IMR-90 (cell line): ENCODE data around the gene TRIM42. TPM values are rescaled to one million over a fixed set of nuclear protein-coding genes. Genes with fewer than 3 reads are reported as not detected.

Source experiments
- ATAC-seq: fragments of 200-7000 bp; cut with Tn5 transposase; 2 replicates; pipeline ENCODE4 v1.9.1; 2020; ENCODE audit warnings: low read depth, mild to moderate bottlenecking, moderate library complexity
- BruUV-seq: library from RNA; stranded (reverse); fragments of 400-500 nt; replicated peaks from 2 replicates; lab custom pipeline; 2021; lab: Mats Ljungman, UMichigan
- CTCF ChIA-PET: fragments of 300-600 bp; formaldehyde crosslinking; extraction: SDS; loops from one replicate; lab custom pipeline; 2021; ENCODE audit warnings: antibody characterized with exemption; lab: Yijun Ruan, JAX
- POLR2A ChIA-PET: fragments of 300-600 bp; sonication (Branson Sonifier 250); formaldehyde crosslinking; loops from one replicate; lab custom pipeline; 2022; ENCODE audit warnings: antibody characterized with exemption; ENCODE audit not compliant: unreplicated experiment; lab: Charles Lee
- DNase-seq: peaks from one replicate; pipeline ENCODE4 v3.0.0; 2013
- H2AFZ ChIP-seq: replicated peaks from 2 replicates; pipeline ENCODE3; 2013; ENCODE audit warnings: low read length, mild to moderate bottlenecking; ENCODE audit not compliant: poor library complexity
- H2AK5ac ChIP-seq: 2 replicates; pipeline ENCODE4 v1.6.1; 2013; ENCODE audit warnings: low read depth, low read length, inconsistent platforms
- H2AK9ac ChIP-seq: replicated peaks from 2 replicates; pipeline ENCODE3; 2013; ENCODE audit warnings: mild to moderate bottlenecking, low read depth, low read length, moderate library complexity; ENCODE audit not compliant: poor library complexity
- H2BK120ac ChIP-seq: 2 replicates; pipeline ENCODE4 v1.6.1; 2013; ENCODE audit warnings: low read depth, low read length, inconsistent platforms
- H2BK15ac ChIP-seq: 3 replicates; pipeline ENCODE4 v1.6.1; 2013; ENCODE audit warnings: low read depth, low read length, inconsistent platforms
- H2BK20ac ChIP-seq: 2 replicates; pipeline ENCODE4 v1.6.1; 2013; ENCODE audit warnings: low read depth, mild to moderate bottlenecking, inconsistent platforms, low read length, moderate library complexity
- H2BK5ac ChIP-seq: 2 replicates; pipeline ENCODE4 v1.6.1; 2013; ENCODE audit warnings: mild to moderate bottlenecking, low read depth, low read length, inconsistent platforms; ENCODE audit not compliant: poor library complexity, severe bottlenecking
- H3K14ac ChIP-seq: replicated peaks from 2 replicates; pipeline ENCODE4 v1.6.1; 2013; ENCODE audit warnings: low read depth, low read length, inconsistent platforms
- H3K18ac ChIP-seq: 2 replicates; pipeline ENCODE4 v1.6.1; 2013; ENCODE audit warnings: low read depth, low read length, control low read depth
- H3K23ac ChIP-seq: 2 replicates; pipeline ENCODE4 v1.6.1; 2013; ENCODE audit warnings: low read depth, low read length, inconsistent platforms
- H3K27ac ChIP-seq: 2 replicates; pipeline ENCODE4 v1.5.1; 2013; ENCODE audit warnings: mild to moderate bottlenecking, control low read depth, low read length; ENCODE audit not compliant: insufficient read depth
- H3K27me3 ChIP-seq: 2 replicates; pipeline ENCODE4 v1.6.1; 2013; ENCODE audit warnings: low read length; ENCODE audit not compliant: control insufficient read depth, insufficient read depth
- H3K36me3 ChIP-seq: 2 replicates; pipeline ENCODE4 v1.6.1; 2013; ENCODE audit warnings: low read length, mixed read lengths; ENCODE audit not compliant: control insufficient read depth, insufficient read depth
- H3K4ac ChIP-seq: 2 replicates; pipeline ENCODE4 v1.6.1; 2013; ENCODE audit warnings: low read depth, low read length, inconsistent platforms
- H3K4me1 ChIP-seq: 2 replicates; pipeline ENCODE4 v1.6.1; 2013; ENCODE audit warnings: low read length, mixed read lengths; ENCODE audit not compliant: control insufficient read depth, insufficient read depth
- H3K4me2 ChIP-seq: 2 replicates; pipeline ENCODE4 v1.6.1; 2013; ENCODE audit warnings: low read depth, mild to moderate bottlenecking, control low read depth, low read length, moderate library complexity
- H3K4me3 ChIP-seq: 2 replicates; pipeline ENCODE4 v1.5.1; 2013; ENCODE audit warnings: low read depth, mild to moderate bottlenecking, control low read depth, low read length, moderate library complexity; ENCODE audit not compliant: insufficient read depth
- H3K56ac ChIP-seq: 2 replicates; pipeline ENCODE4 v1.6.1; 2013; ENCODE audit warnings: low read length, inconsistent platforms; ENCODE audit not compliant: insufficient read depth; ENCODE audit errors: extremely low read depth
- H3K79me1 ChIP-seq, 2 experiments: 2 replicates each; pipeline ENCODE4 v1.6.1; 2013; ENCODE audit warnings: low read length in 2 of 2, inconsistent platforms in 1 of 2, low read depth in 1 of 2
- H3K9ac ChIP-seq: 2 replicates; pipeline ENCODE4 v1.6.1; 2013; ENCODE audit warnings: low read depth, low read length, control low read depth
- H3K9me1 ChIP-seq: 2 replicates; pipeline ENCODE4 v1.6.1; 2013; ENCODE audit warnings: low read length, inconsistent platforms; ENCODE audit not compliant: insufficient read depth
- H3K9me3 ChIP-seq: 2 replicates; pipeline ENCODE4 v1.6.1; 2013; ENCODE audit warnings: low read length; ENCODE audit not compliant: control insufficient read depth, insufficient read depth
- H4K20me1 ChIP-seq: 2 replicates; pipeline ENCODE4 v1.6.1; 2013; ENCODE audit warnings: low read length, inconsistent platforms; ENCODE audit not compliant: insufficient read depth
- H4K5ac ChIP-seq: 2 replicates; pipeline ENCODE4 v1.6.1; 2013; ENCODE audit warnings: mild to moderate bottlenecking, low read depth, low read length, control low read depth
- H4K8ac ChIP-seq, 2 experiments: 2 replicates each; pipeline ENCODE4 v1.6.1; 2013; ENCODE audit warnings: low read depth in 2 of 2, low read length in 2 of 2, control low read depth in 1 of 2, inconsistent platforms in 1 of 2
- H4K91ac ChIP-seq: 2 replicates; pipeline ENCODE4 v1.6.1; 2013; ENCODE audit warnings: low read depth, low read length, inconsistent platforms; ENCODE audit not compliant: insufficient read depth
- BHLHE40 ChIP-seq: fragments of 150-350 bp; IDR thresholded peaks from 2 replicates; pipeline ENCODE4 v1.6.1; 2016; ENCODE audit warnings: mild to moderate bottlenecking, low read depth, low read length
- MXI1 ChIP-seq: IDR thresholded peaks from 2 replicates; pipeline ENCODE4 v1.6.1; 2012; ENCODE audit warnings: low read depth, mild to moderate bottlenecking, low read length, moderate library complexity, borderline replicate concordance
- NFE2L2 ChIP-seq: fragments of 150-350 bp; IDR thresholded peaks from 2 replicates; pipeline ENCODE4 v1.6.1; 2016; ENCODE audit warnings: low read depth, mild to moderate bottlenecking, low read length
- POLR2A ChIP-seq: IDR thresholded peaks from 2 replicates; pipeline ENCODE4 v1.6.1; 2012; ENCODE audit warnings: mild to moderate bottlenecking, low read depth, low read length
- RAD21 ChIP-seq: IDR thresholded peaks from 2 replicates; pipeline ENCODE4 v1.6.1; 2012; ENCODE audit warnings: low read length, improper control_type of control experiment
- RCOR1 ChIP-seq: IDR thresholded peaks from 2 replicates; pipeline ENCODE4 v1.6.1; 2012; ENCODE audit warnings: mild to moderate bottlenecking, low read length, improper control_type of control experiment; ENCODE audit not compliant: insufficient replicate concordance
- RFX5 ChIP-seq: IDR thresholded peaks from 2 replicates; pipeline ENCODE4 v1.8.0; 2012; ENCODE audit warnings: low read depth, mild to moderate bottlenecking, low read length, moderate library complexity
- WGBS, 2 experiments: methylation state at CpG; one replicate each; pipeline versions ENCODE4 v1.1.5 to v1.1.7; 2013; ENCODE audit warnings: missing lambda C conversion rate in 2 of 2; ENCODE audit not compliant: insufficient read length in 1 of 2; ENCODE audit errors: extremely low coverage in 2 of 2; 5-methylcytosine and 5-hydroxymethylcytosine counted together
- dilution Hi-C: fragments of 300-500 bp; cut with HindIII; formaldehyde crosslinking; loops from one replicate; pipeline ENCODE4 v1.14.3; 2018; ENCODE audit warnings: low sequenced_read_pairs; ENCODE audit not compliant: unreplicated experiment
- in situ Hi-C: fragments of 300-500 bp; cut with MboI; formaldehyde crosslinking; loops from 3 replicates; pipeline ENCODE4 v1.14.3; 2019; ENCODE audit warnings: low sequenced_read_pairs, inconsistent platforms, mixed read lengths
- intact Hi-C: fragments of 100-400 bp; cut with micrococcal nuclease; formaldehyde crosslinking; loops from 2 replicates; pipeline ENCODE4 v1.10.0; 2022
- polyA plus RNA-seq, 3 experiments: library from polyadenylated mRNA; depleted of rRNA; stranded (reverse); fragments of >200 nt; gene quantifications; 2 replicates each; pipeline ENCODE4 v1.2.3, GENCODE V29; 2012; ENCODE audit warnings: low replicate concordance in 1 of 3
- total RNA-seq: library from RNA; depleted of rRNA; stranded (reverse); fragments of >200 nt; gene quantifications from 2 replicates; pipeline ENCODE4 v1.2.3, GENCODE V29; 2012
- TF ChIP-seq, protein P1 (sequence below): conservative IDR thresholded peaks from 2 replicates; pipeline ENCODE4 v1.5.1; 2012; ENCODE audit warnings: mild to moderate bottlenecking, low read depth, low read length, improper control_type of control experiment
- TF ChIP-seq, protein P2 (sequence below): fragments of 150-350 bp; IDR thresholded peaks from 2 replicates; pipeline ENCODE4 v1.6.1; 2017; ENCODE audit warnings: mild to moderate bottlenecking, antibody characterized with exemption, low read length, low read depth
- TF ChIP-seq, protein P3 (sequence below): fragments of 150-350 bp; IDR thresholded peaks from 2 replicates; pipeline ENCODE4 v1.6.1; 2016; ENCODE audit warnings: low read depth, mild to moderate bottlenecking, low read length, moderate library complexity, borderline replicate concordance

Gene TRIM42
- total and polyA plus RNA-seq, 2 of the 4 experiments (the other 2 are of a cell fraction): not detected

DNA sequence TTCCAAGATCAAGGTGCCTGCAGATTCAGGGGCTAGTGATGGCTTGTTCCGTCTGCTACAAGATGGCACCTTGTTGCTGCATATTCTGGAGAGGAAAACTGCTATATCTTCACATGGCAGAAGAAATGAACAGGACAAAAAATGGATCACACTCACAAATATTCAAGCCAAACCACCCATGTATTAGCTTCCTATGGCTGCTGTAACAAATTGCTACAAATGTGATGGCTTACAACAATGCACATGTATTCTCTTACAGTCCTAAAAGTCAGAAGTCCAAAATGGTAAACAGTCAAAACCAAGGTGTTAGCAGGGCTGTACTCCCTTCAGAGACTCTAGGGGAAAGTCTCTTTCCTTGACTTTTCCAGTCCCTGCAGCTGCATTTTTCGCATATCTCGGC is 55.8 kb downstream of the TRIM42 start:
- no peak overlapping the region for H4K91ac ChIP-seq
- no peak overlapping the region for H3K9ac ChIP-seq
- POLR2A ChIA-PET: no interaction called here
- H3K4ac ChIP-seq: no peak overlapping the region
- H3K9me3 ChIP-seq: no peaks in the 10 kb centered on the region; the same call in 1 of the 2 replicates
- H2BK120ac ChIP-seq: no peak overlapping the region
- no peak overlapping the region for H3K27ac ChIP-seq
- H4K8ac ChIP-seq: no peak overlapping the region
- no peak overlapping the region for H2AFZ ChIP-seq
- H3K14ac ChIP-seq: no peak overlapping the region
- no peak overlapping the region for H2AK5ac ChIP-seq
- in situ Hi-C loops: no loop called here
- WGBS, 2 experiments: 19% methylated on average over 2 of the region's 3 CpGs; no CpG with 5 or more reads in 1 of the 2 experiments
- no TSS peak for BruUV-seq
- no peak overlapping the region for H3K18ac ChIP-seq
- CTCF ChIA-PET: no interaction called here
- no peak overlapping the region for H3K4me2 ChIP-seq
- H3K36me3 ChIP-seq: no peaks in the 10 kb centered on the region
- H2BK15ac ChIP-seq: no peak overlapping the region
- H3K56ac ChIP-seq: no peak overlapping the region
- no peaks in the 10 kb centered on the region for H3K4me1 ChIP-seq
- H2BK5ac ChIP-seq: no peak overlapping the region
- no peak for TF ChIP-seq BHLHE40
- TF ChIP-seq NFE2L2: no peak
- TF ChIP-seq, protein P1, sequence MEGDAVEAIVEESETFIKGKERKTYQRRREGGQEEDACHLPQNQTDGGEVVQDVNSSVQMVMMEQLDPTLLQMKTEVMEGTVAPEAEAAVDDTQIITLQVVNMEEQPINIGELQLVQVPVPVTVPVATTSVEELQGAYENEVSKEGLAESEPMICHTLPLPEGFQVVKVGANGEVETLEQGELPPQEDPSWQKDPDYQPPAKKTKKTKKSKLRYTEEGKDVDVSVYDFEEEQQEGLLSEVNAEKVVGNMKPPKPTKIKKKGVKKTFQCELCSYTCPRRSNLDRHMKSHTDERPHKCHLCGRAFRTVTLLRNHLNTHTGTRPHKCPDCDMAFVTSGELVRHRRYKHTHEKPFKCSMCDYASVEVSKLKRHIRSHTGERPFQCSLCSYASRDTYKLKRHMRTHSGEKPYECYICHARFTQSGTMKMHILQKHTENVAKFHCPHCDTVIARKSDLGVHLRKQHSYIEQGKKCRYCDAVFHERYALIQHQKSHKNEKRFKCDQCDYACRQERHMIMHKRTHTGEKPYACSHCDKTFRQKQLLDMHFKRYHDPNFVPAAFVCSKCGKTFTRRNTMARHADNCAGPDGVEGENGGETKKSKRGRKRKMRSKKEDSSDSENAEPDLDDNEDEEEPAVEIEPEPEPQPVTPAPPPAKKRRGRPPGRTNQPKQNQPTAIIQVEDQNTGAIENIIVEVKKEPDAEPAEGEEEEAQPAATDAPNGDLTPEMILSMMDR: no peak
- TF ChIP-seq MXI1: no peak
- TF ChIP-seq, protein P2, sequence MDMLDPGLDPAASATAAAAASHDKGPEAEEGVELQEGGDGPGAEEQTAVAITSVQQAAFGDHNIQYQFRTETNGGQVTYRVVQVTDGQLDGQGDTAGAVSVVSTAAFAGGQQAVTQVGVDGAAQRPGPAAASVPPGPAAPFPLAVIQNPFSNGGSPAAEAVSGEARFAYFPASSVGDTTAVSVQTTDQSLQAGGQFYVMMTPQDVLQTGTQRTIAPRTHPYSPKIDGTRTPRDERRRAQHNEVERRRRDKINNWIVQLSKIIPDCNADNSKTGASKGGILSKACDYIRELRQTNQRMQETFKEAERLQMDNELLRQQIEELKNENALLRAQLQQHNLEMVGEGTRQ: no peak
- TF ChIP-seq RCOR1: no peak
- TF ChIP-seq, protein P3, sequence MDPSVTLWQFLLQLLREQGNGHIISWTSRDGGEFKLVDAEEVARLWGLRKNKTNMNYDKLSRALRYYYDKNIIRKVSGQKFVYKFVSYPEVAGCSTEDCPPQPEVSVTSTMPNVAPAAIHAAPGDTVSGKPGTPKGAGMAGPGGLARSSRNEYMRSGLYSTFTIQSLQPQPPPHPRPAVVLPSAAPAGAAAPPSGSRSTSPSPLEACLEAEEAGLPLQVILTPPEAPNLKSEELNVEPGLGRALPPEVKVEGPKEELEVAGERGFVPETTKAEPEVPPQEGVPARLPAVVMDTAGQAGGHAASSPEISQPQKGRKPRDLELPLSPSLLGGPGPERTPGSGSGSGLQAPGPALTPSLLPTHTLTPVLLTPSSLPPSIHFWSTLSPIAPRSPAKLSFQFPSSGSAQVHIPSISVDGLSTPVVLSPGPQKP: no peak
- TF ChIP-seq RAD21: no peak
- no peak for TF ChIP-seq RFX5
- no peak for TF ChIP-seq POLR2A
- H4K20me1 ChIP-seq: no peaks in the 10 kb centered on the region
- no peak overlapping the region for H3K4me3 ChIP-seq
- no peaks in the 10 kb centered on the region for H3K9me1 ChIP-seq
- dilution Hi-C loops: no loop called here
- H3K23ac ChIP-seq: no peak overlapping the region
- H2BK20ac ChIP-seq: no peak overlapping the region
- intact Hi-C loops: no loop called here
- no peak overlapping the region for H2AK9ac ChIP-seq
- no peaks in the 10 kb centered on the region for H3K79me1 ChIP-seq
- no peak overlapping the region for H4K5ac ChIP-seq
- H3K27me3 ChIP-seq: no peaks in the 10 kb centered on the region
- ATAC-seq (no peak), DNase-seq (no peak)
